IMR-90 (cell line): ENCODE data around the gene NEURL1B.

Experiments used
- CEBPB ChIP-seq: IDR thresholded peaks from 2 replicates; pipeline ENCODE4 v1.6.1; 2012; ENCODE audit warnings: low read depth, low read length, improper control_type of control experiment
- CTCF ChIP-seq: conservative IDR thresholded peaks from 2 replicates; pipeline ENCODE4 v1.5.1; 2012; ENCODE audit warnings: mild to moderate bottlenecking, low read depth, low read length, improper control_type of control experiment
- MXI1 ChIP-seq: IDR thresholded peaks from 2 replicates; pipeline ENCODE4 v1.6.1; 2012; ENCODE audit warnings: low read depth, mild to moderate bottlenecking, low read length, moderate library complexity, borderline replicate concordance
- POLR2A ChIP-seq: IDR thresholded peaks from 2 replicates; pipeline ENCODE4 v1.6.1; 2012; ENCODE audit warnings: mild to moderate bottlenecking, low read depth, low read length
- RFX5 ChIP-seq: IDR thresholded peaks from 2 replicates; pipeline ENCODE4 v1.8.0; 2012; ENCODE audit warnings: low read depth, mild to moderate bottlenecking, low read length, moderate library complexity
- USF2 ChIP-seq: fragments of 150-350 bp; IDR thresholded peaks from 2 replicates; pipeline ENCODE4 v1.6.1; 2017; ENCODE audit warnings: mild to moderate bottlenecking, antibody characterized with exemption, low read length, low read depth

GRCh38 chr5:172689218-172689572 is 48.1 kb downstream of the NEURL1B start:
- TF ChIP-seq MXI1 (no peak), RFX5 (no peak), POLR2A (no peak), CEBPB (no peak), CTCF (no peak), USF2 (no peak)
